ENCODE results near the gene NIPAL3. TPM values are rescaled to one million over a fixed set of nuclear protein-coding genes. Genes with fewer than 3 reads are reported as not detected.

Gene NIPAL3
- total RNA-seq, 4 donors from 2014 or later: 4.3 to 8.7 (median 5.8) TPM

GRCh38 chr1:24451746-24452145, 36.1 kb downstream of the NIPAL3 start:
- no peaks in the 10 kb centered on the region for H3K36me3 ChIP-seq
- ATAC-seq (no peak), DNase-seq (no peak)
- no peak overlapping the region for H3K4me3 ChIP-seq
- H3K27ac ChIP-seq: no peak overlapping the region
- H3K4me1 ChIP-seq: no peaks in the 10 kb centered on the region
- H3K27me3 ChIP-seq: no peaks in the 10 kb centered on the region
- no peaks in the 10 kb centered on the region for H3K9me3 ChIP-seq
- intact Hi-C loops (cut with DNase I; ENCODE audit: low total_unique reads) (no loop called here), in situ Hi-C loops (cut with MboI; ENCODE audit: low sequenced_read_pairs in 4 of 4) (no loop called here)
- TF ChIP-seq CTCF (IDR thresholded peaks at IDR 0.05 in 4 of 5, conservative IDR thresholded peaks at IDR 0.05 in 1 of 5): no peak
- TF ChIP-seq POLR2A (IDR thresholded peaks at IDR 0.05): no peak

GRCh38 chr1:24452922-24453485, 37.4 kb downstream of the NIPAL3 start:
- in situ Hi-C loops (cut with MboI; ENCODE audit: low sequenced_read_pairs in 4 of 4): no loop called here
- intact Hi-C loops (cut with DNase I; ENCODE audit: low total_unique reads): no loop called here
- Histone ChIP-seq H3K9me3 (no peaks in the 10 kb centered on the region), H3K27ac (no peak overlapping the region), H3K36me3 (no peaks in the 10 kb centered on the region), H3K4me3 (no peak overlapping the region), H3K4me1 (no peaks in the 10 kb centered on the region), H3K27me3 (no peaks in the 10 kb centered on the region)
- no peak for TF ChIP-seq POLR2A (IDR thresholded peaks at IDR 0.05)
- TF ChIP-seq CTCF (IDR thresholded peaks at IDR 0.05 in 4 of 5, conservative IDR thresholded peaks at IDR 0.05 in 1 of 5): no peak
- no peak for ATAC-seq
- no peak for DNase-seq

GRCh38 chr1:24454673-24455072, 39.1 kb downstream of the NIPAL3 start:
- no peak for TF ChIP-seq CTCF (IDR thresholded peaks at IDR 0.05 in 4 of 5, conservative IDR thresholded peaks at IDR 0.05 in 1 of 5)
- no peak for TF ChIP-seq POLR2A (IDR thresholded peaks at IDR 0.05)
- Histone ChIP-seq H3K36me3 (no peaks in the 10 kb centered on the region), H3K4me1 (no peaks in the 10 kb centered on the region), H3K4me3 (no peak overlapping the region), H3K27ac (no peak overlapping the region), H3K27me3 (no peaks in the 10 kb centered on the region), H3K9me3 (no peaks in the 10 kb centered on the region)
- ATAC-seq (no peak), DNase-seq (no peak)
- in situ Hi-C loops (cut with MboI; ENCODE audit: low sequenced_read_pairs in 4 of 4): no loop called here
- intact Hi-C loops (cut with DNase I; ENCODE audit: low total_unique reads): no loop called here

GRCh38 chr1:24455272-24455671, 39.7 kb downstream of the NIPAL3 start:
- DNase-seq (no peak), ATAC-seq (no peak)
- intact Hi-C loops (cut with DNase I; ENCODE audit: low total_unique reads) (no loop called here), in situ Hi-C loops (cut with MboI; ENCODE audit: low sequenced_read_pairs in 4 of 4) (no loop called here)
- Histone ChIP-seq H3K4me1 (no peaks in the 10 kb centered on the region), H3K36me3 (no peaks in the 10 kb centered on the region), H3K4me3 (no peak overlapping the region), H3K27ac (no peak overlapping the region), H3K27me3 (no peaks in the 10 kb centered on the region), H3K9me3 (no peaks in the 10 kb centered on the region)
- TF ChIP-seq CTCF (IDR thresholded peaks at IDR 0.05 in 4 of 5, conservative IDR thresholded peaks at IDR 0.05 in 1 of 5) (no peak), POLR2A (IDR thresholded peaks at IDR 0.05) (no peak)

GRCh38 chr1:24457866-24458265, 42.3 kb downstream of the NIPAL3 start:
- H3K9me3 ChIP-seq: no peaks in the 10 kb centered on the region
- ATAC-seq: no peak
- H3K4me3 ChIP-seq: no peak overlapping the region
- in situ Hi-C loops (cut with MboI; ENCODE audit: low sequenced_read_pairs in 4 of 4) (no loop called here), intact Hi-C loops (cut with DNase I; ENCODE audit: low total_unique reads) (no loop called here)
- H3K36me3 ChIP-seq: no peaks in the 10 kb centered on the region
- DNase-seq: no peak
- H3K27ac ChIP-seq: no peak overlapping the region
- TF ChIP-seq CTCF (IDR thresholded peaks at IDR 0.05 in 4 of 5, conservative IDR thresholded peaks at IDR 0.05 in 1 of 5) (no peak), POLR2A (IDR thresholded peaks at IDR 0.05) (no peak)
- no peaks in the 10 kb centered on the region for H3K4me1 ChIP-seq
- no peaks in the 10 kb centered on the region for H3K27me3 ChIP-seq
